Measurements from ENCODE around the gene TBC1D22B. TPM values are rescaled to one million over a fixed set of nuclear protein-coding genes. Genes with fewer than 3 reads are reported as not detected.
A peak's percentile ranks its signal among the peaks of the same experiment; 100 is the strongest.

The TBC1D22B gene
- total and polyA plus RNA-seq, 2 of the 13 experiments (the other 11 are each of a cell fraction or from before 2014, with no cell fraction given) = 9.7 to 12.9 TPM

DNA sequence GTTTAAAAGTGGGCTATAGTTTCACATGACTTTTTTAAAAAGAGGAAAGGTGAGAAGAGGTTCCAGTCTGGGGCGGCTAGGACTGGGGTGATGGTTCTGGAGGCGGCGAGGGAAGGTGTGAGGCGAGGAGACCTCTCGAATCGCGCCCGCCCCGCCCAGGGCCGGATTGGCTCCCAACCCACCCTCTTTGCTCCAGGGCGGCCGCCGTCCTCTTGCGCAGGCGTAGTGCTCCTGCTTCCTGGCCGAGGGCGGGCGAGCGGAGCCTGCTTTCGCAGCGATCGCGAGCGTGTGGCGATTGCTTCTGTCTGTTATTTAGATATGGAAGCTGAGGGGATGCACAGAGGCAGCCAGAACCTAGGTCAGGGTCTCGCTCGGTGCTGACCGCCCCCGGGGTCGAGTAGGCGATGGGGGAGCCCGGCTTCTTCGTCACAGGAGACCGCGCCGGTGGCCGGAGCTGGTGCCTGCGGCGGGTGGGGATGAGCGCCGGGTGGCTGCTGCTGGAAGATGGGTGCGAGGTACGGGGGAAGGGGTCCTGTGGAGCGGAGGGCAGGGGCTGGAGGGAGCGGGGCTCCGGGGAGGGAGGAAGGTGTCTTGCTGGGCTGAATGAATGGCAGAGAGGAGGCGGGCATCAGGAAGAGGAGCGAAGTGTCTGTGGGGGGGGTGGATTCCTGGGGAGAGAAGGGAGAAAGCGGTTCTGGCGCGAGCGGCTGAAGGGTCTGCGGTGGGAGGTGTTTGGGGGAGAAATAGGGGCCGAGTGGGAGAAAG lies 96.4 kb downstream of the TBC1D22B start, which contains the start of gene RNF8 (continued):
- TF ChIP-seq, protein P1, sequence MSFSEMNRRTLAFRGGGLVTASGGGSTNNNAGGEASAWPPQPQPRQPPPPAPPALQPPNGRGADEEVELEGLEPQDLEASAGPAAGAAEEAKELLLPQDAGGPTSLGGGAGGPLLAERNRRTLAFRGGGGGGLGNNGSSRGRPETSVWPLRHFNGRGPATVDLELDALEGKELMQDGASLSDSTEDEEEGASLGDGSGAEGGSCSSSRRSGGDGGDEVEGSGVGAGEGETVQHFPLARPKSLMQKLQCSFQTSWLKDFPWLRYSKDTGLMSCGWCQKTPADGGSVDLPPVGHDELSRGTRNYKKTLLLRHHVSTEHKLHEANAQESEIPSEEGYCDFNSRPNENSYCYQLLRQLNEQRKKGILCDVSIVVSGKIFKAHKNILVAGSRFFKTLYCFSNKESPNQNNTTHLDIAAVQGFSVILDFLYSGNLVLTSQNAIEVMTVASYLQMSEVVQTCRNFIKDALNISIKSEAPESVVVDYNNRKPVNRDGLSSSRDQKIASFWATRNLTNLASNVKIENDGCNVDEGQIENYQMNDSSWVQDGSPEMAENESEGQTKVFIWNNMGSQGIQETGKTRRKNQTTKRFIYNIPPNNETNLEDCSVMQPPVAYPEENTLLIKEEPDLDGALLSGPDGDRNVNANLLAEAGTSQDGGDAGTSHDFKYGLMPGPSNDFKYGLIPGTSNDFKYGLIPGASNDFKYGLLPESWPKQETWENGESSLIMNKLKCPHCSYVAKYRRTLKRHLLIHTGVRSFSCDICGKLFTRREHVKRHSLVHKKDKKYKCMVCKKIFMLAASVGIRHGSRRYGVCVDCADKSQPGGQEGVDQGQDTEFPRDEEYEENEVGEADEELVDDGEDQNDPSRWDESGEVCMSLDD (CRISPR knock-in tag; IDR thresholded peaks at IDR 0.05; ENCODE audit: borderline replicate concordance) = 0 out of 2 replicates have a peak, but pooled peaks have one; percentile 43
- TF ChIP-seq KLF12 (CRISPR knock-in tag; IDR thresholded peaks at IDR 0.05; ENCODE audit: borderline replicate concordance) (peak; percentile 89), AHR (CRISPR knock-in tag; IDR thresholded peaks at IDR 0.05) (peak; percentile 56), CCAR2 (optimal IDR thresholded peaks at IDR 0.05; ENCODE audit: low read depth, low read length) (no peak), RELA (CRISPR knock-in tag; IDR thresholded peaks at IDR 0.05) (0 out of 2 replicates have a peak, but pooled peaks have one; percentile 47), ZNF124 (CRISPR knock-in tag; IDR thresholded peaks at IDR 0.05) (0 out of 2 replicates have a peak, but pooled peaks have one; percentile 48), ZNF296 (CRISPR knock-in tag; conservative IDR thresholded peaks at IDR 0.05) (0 out of 2 replicates have a peak, but pooled peaks have one; percentile 47), PHF21A (CRISPR knock-in tag; IDR thresholded peaks at IDR 0.05) (0 out of 2 replicates have a peak, but pooled peaks have one; percentile 45), ZNF841 (CRISPR knock-in tag; IDR thresholded peaks at IDR 0.05; ENCODE audit: borderline replicate concordance) (no peak), ZNF20 (CRISPR knock-in tag; IDR thresholded peaks at IDR 0.05) (no peak), FOXJ3 (CRISPR knock-in tag; IDR thresholded peaks at IDR 0.05; ENCODE audit: borderline replicate concordance) (no peak), ZNF780A (CRISPR knock-in tag; IDR thresholded peaks at IDR 0.05) (0 out of 2 replicates have a peak, but pooled peaks have one; percentile 44), HNRNPLL (IDR thresholded peaks at IDR 0.05; ENCODE audit: low read depth, low read length, poor library complexity, severe bottlenecking) (peak; percentile 89), ERF (CRISPR knock-in tag; IDR thresholded peaks at IDR 0.05) (peak; percentile 72; the same call in 1 of the 2 replicates), SMAD1 (CRISPR knock-in tag; IDR thresholded peaks at IDR 0.05; ENCODE audit: borderline replicate concordance, low read depth) (no peak; the same call in 1 of the 2 replicates), ZFP90 (CRISPR knock-in tag; IDR thresholded peaks at IDR 0.05; ENCODE audit: borderline replicate concordance) (peak; percentile 92), ZFP1 (CRISPR knock-in tag; IDR thresholded peaks at IDR 0.05) (no peak; the same call in 1 of the 2 replicates), HNRNPL (IDR thresholded peaks at IDR 0.05; ENCODE audit: low read depth, low read length) (0 out of 2 replicates have a peak, but pooled peaks have one; percentile 15), ZNF235 (CRISPR knock-in tag; IDR thresholded peaks at IDR 0.05; ENCODE audit: borderline replicate concordance) (peak; percentile 21; the same call in 1 of the 2 replicates), FOXA3 (CRISPR knock-in tag; IDR thresholded peaks at IDR 0.05) (no peak), RBFOX2 (IDR thresholded peaks at IDR 0.05; ENCODE audit: low read depth, low read length) (peak; percentile 85), SOX5 (CRISPR knock-in tag; IDR thresholded peaks at IDR 0.05; ENCODE audit: borderline replicate concordance) (peak; percentile 21; the same call in 1 of the 2 replicates), CREB1 (IDR thresholded peaks at IDR 0.05) (no peak), CREB1 (CRISPR knock-in tag; IDR thresholded peaks at IDR 0.05) (no peak), KDM2A (CRISPR knock-in tag; IDR thresholded peaks at IDR 0.05; ENCODE audit: borderline replicate concordance, low read depth) (no peak; the same call in 1 of the 2 replicates)
- TF ChIP-seq, protein P2, sequence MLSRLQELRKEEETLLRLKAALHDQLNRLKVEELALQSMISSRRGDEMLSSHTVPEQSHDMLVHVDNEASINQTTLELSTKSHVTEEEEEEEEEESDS (CRISPR knock-in tag; IDR thresholded peaks at IDR 0.05; ENCODE audit: borderline replicate concordance) = 0 out of 2 replicates have a peak, but pooled peaks have one; percentile 71
- TF ChIP-seq, protein P3, sequence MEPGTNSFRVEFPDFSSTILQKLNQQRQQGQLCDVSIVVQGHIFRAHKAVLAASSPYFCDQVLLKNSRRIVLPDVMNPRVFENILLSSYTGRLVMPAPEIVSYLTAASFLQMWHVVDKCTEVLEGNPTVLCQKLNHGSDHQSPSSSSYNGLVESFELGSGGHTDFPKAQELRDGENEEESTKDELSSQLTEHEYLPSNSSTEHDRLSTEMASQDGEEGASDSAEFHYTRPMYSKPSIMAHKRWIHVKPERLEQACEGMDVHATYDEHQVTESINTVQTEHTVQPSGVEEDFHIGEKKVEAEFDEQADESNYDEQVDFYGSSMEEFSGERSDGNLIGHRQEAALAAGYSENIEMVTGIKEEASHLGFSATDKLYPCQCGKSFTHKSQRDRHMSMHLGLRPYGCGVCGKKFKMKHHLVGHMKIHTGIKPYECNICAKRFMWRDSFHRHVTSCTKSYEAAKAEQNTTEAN (CRISPR knock-in tag; conservative IDR thresholded peaks at IDR 0.05) = peak; percentile 83; the same call in 1 of the 2 replicates

Measured in HepG2 (cell line).